Panc1 (cell line): ENCODE data around the gene HASPIN. TPM values are rescaled to one million over a fixed set of nuclear protein-coding genes. Genes with fewer than 3 reads are reported as not detected.

Source experiments
- ATAC-seq: fragments of 200-7000 bp; cut with Tn5 transposase; 2 replicates; pipeline ENCODE4 v1.9.1; 2020; ENCODE audit warnings: mild to moderate bottlenecking, moderate library complexity
- BruUV-seq: library from RNA; stranded (reverse); fragments of 400-500 nt; replicated peaks from 2 replicates; lab custom pipeline; 2021; lab: Mats Ljungman, UMichigan
- CTCF ChIA-PET: fragments of 300-600 bp; sonication (Branson Sonifier 250); formaldehyde crosslinking; loops from one replicate; lab custom pipeline; 2022; ENCODE audit warnings: antibody characterized with exemption; lab: Charles Lee
- POLR2A ChIA-PET: fragments of 300-600 bp; sonication (Branson Sonifier 250); formaldehyde crosslinking; loops from one replicate; lab custom pipeline; 2022; ENCODE audit warnings: antibody characterized with exemption; lab: Charles Lee
- DNase-seq: peaks from one replicate; pipeline ENCODE4 v3.0.0-alpha.2; 2010; ENCODE audit warnings: low read depth, low spot score
- H3K27ac ChIP-seq: 2 replicates; pipeline ENCODE4 v1.5.1; 2011; ENCODE audit warnings: mild to moderate bottlenecking, low read length, inconsistent platforms
- H3K27me3 ChIP-seq: fragments of 200-500 bp; sonication (Bioruptor generic); 2 replicates; pipeline ENCODE4 v1.6.0; 2014; ENCODE audit warnings: low read length, inconsistent platforms; ENCODE audit not compliant: control insufficient read depth, insufficient read depth
- H3K36me3 ChIP-seq: fragments of 200-500 bp; sonication (Bioruptor generic); 2 replicates; pipeline ENCODE4 v1.5.1; 2014; ENCODE audit warnings: inconsistent platforms, mild to moderate bottlenecking, low read length, moderate library complexity; ENCODE audit not compliant: control insufficient read depth, insufficient read depth
- H3K4me1 ChIP-seq: 2 replicates; pipeline ENCODE4 v1.5.1; 2011; ENCODE audit warnings: inconsistent platforms, mild to moderate bottlenecking, low read length, moderate library complexity; ENCODE audit not compliant: control insufficient read depth, insufficient read depth
- H3K4me3 ChIP-seq, 2 experiments: 2 replicates each; pipeline ENCODE4 v1.5.1; 2011 to 2012; ENCODE audit warnings: low read depth in 2 of 2, low read length in 2 of 2, mild to moderate bottlenecking in 2 of 2, inconsistent platforms in 1 of 2, moderate library complexity in 1 of 2
- H3K9me3 ChIP-seq: fragments of 200-500 bp; sonication (Bioruptor generic); 2 replicates; pipeline ENCODE4 v1.5.1; 2014; ENCODE audit warnings: low read depth, mild to moderate bottlenecking, inconsistent platforms, low read length, moderate library complexity; ENCODE audit not compliant: control insufficient read depth, insufficient read depth
- CTCF ChIP-seq: fragments of 450-650 bp; IDR thresholded peaks from 2 replicates; pipeline ENCODE4 v1.5.1; 2017; ENCODE audit warnings: mild to moderate bottlenecking
- POLR2AphosphoS5 ChIP-seq: IDR thresholded peaks from 2 replicates; pipeline ENCODE4 v1.6.1; 2012; ENCODE audit warnings: mild to moderate bottlenecking, low read depth, low read length, moderate library complexity
- SIN3A ChIP-seq: IDR thresholded peaks from 2 replicates; pipeline ENCODE4 v1.6.1; 2012; ENCODE audit warnings: low read depth, mild to moderate bottlenecking, low read length, moderate library complexity, borderline replicate concordance; ENCODE audit not compliant: insufficient read depth
- TCF7L2 ChIP-seq: IDR thresholded peaks from 2 replicates; pipeline ENCODE4 v1.6.1; 2011; ENCODE audit warnings: mild to moderate bottlenecking, low read depth, low read length, inconsistent platforms
- in situ Hi-C: cut with HindIII; loops from 2 replicates; pipeline ENCODE4 v1.10.0; 2016; ENCODE audit warnings: low sequenced_read_pairs, low pct_unique_long_range_greater_than_20kb
- intact Hi-C: fragments of 100-400 bp; cut with micrococcal nuclease; formaldehyde crosslinking; loops from one replicate; pipeline ENCODE4 v1.10.0; 2022; ENCODE audit not compliant: unreplicated experiment
- total RNA-seq: library from RNA; stranded (reverse); gene quantifications from one replicate; pipeline ENCODE4 v1.2.1, GENCODE V29; 2021; ENCODE audit not compliant: unreplicated experiment
- TF ChIP-seq, protein P1 (sequence below), 2 experiments: IDR thresholded peaks; 2 replicates each; pipeline ENCODE4 v1.6.1; 2011 to 2012; ENCODE audit warnings: low read depth in 2 of 2, control low read depth in 1 of 2, low read length in 1 of 2, mild to moderate bottlenecking in 1 of 2, moderate library complexity in 1 of 2; ENCODE audit not compliant: insufficient read depth in 1 of 2

HASPIN gene
- total RNA-seq, 1 experiment from 2014 or later: 10.6 TPM

DNA sequence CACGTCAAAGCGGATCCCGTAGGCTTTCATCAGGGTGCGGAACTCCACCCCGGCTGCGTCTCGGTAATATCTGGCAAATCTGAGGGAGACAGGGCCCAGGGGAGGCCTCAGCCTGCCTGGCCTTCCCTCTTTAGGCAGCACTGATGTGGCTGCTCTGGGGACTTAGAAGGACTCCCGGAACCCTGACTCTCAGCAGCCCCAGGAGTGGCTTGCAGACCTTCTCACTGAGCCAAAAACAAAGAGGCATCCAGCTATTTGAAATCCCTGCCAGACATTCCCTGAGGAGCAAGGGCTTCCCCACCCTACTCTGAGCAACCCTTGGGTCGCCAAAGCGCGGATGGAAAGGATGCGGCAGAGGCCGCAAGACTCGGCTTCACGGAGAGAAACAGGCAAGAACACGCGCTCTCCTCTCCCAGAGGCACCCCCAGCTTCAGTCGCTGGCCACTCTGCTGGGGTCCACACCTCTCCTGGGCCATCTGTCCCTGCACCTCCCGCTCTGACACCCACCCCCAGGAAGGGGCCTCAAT is 35.6 kb upstream of the HASPIN start:
- CTCF ChIA-PET: no interaction called here
- Histone ChIP-seq H3K27me3 (no peaks in the 10 kb centered on the region), H3K27ac (no peak overlapping the region), H3K4me3 (no peak overlapping the region), H3K4me1 (no peaks in the 10 kb centered on the region), H3K36me3 (no peaks in the 10 kb centered on the region), H3K9me3 (no peaks in the 10 kb centered on the region)
- peak; percentile 64 for ATAC-seq
- no peak for TF ChIP-seq TCF7L2
- TF ChIP-seq POLR2AphosphoS5: no peak
- TF ChIP-seq, protein P1, sequence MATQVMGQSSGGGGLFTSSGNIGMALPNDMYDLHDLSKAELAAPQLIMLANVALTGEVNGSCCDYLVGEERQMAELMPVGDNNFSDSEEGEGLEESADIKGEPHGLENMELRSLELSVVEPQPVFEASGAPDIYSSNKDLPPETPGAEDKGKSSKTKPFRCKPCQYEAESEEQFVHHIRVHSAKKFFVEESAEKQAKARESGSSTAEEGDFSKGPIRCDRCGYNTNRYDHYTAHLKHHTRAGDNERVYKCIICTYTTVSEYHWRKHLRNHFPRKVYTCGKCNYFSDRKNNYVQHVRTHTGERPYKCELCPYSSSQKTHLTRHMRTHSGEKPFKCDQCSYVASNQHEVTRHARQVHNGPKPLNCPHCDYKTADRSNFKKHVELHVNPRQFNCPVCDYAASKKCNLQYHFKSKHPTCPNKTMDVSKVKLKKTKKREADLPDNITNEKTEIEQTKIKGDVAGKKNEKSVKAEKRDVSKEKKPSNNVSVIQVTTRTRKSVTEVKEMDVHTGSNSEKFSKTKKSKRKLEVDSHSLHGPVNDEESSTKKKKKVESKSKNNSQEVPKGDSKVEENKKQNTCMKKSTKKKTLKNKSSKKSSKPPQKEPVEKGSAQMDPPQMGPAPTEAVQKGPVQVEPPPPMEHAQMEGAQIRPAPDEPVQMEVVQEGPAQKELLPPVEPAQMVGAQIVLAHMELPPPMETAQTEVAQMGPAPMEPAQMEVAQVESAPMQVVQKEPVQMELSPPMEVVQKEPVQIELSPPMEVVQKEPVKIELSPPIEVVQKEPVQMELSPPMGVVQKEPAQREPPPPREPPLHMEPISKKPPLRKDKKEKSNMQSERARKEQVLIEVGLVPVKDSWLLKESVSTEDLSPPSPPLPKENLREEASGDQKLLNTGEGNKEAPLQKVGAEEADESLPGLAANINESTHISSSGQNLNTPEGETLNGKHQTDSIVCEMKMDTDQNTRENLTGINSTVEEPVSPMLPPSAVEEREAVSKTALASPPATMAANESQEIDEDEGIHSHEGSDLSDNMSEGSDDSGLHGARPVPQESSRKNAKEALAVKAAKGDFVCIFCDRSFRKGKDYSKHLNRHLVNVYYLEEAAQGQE (IDR thresholded peaks at IDR 0.05; ENCODE audit: insufficient read depth in 1 of 2, low read depth in 2 of 2, low read length in 1 of 2): no peak
- no peak for TF ChIP-seq CTCF
- TF ChIP-seq SIN3A: no peak
- intact Hi-C loops: no loop called here
- in situ Hi-C loops: no loop called here
- no TSS peak for BruUV-seq
- POLR2A ChIA-PET: no interaction called here
- no peak for DNase-seq

- Histone ChIP-seq H3K27ac (no peak overlapping the region), H3K27me3 (no peaks in the 10 kb centered on the region), H3K36me3 (no peaks in the 10 kb centered on the region), H3K9me3 (no peaks in the 10 kb centered on the region), H3K4me1 (no peaks in the 10 kb centered on the region), H3K4me3 (no peak overlapping the region)
- ATAC-seq (peak; percentile 16; the same call in 1 of the 2 replicates), DNase-seq (no peak)
- ChIA-PET CTCF (no interaction called here), POLR2A (no interaction called here)
- in situ Hi-C loops: no loop called here
- no TSS peak for BruUV-seq
- TF ChIP-seq, protein P1 (IDR thresholded peaks at IDR 0.05; ENCODE audit: insufficient read depth in 1 of 2, low read depth in 2 of 2, low read length in 1 of 2): no peak
- TF ChIP-seq SIN3A: no peak
- TF ChIP-seq CTCF: no peak
- intact Hi-C loops: no loop called here
Observed at GRCh38 chr17:3688852-3689261, 34.8 kb upstream of the HASPIN start.
